Raji (cell line): ENCODE data around the gene C3.

Source experiments
- POLR2A ChIP-seq: IDR thresholded peaks from 2 replicates; pipeline ENCODE4 v1.6.1; 2011; ENCODE audit warnings: low read depth, low read length, control low read depth; ENCODE audit not compliant: insufficient read depth

The C3 gene

GRCh38 chr19:6724631-6725492 is 4.4 kb upstream of the C3 start:
- TF ChIP-seq POLR2A, result no peak

GRCh38 chr19:6723738-6724137 is 3.3 kb upstream of the C3 start:
- no peak for TF ChIP-seq POLR2A

- no peak for TF ChIP-seq POLR2A
These were observed 2.7 kb upstream of the C3 start for GRCh38 chr19:6723108-6723618.

GRCh38 chr19:6721773-6722172 is 1.3 kb upstream of the C3 start:
- no peak for TF ChIP-seq POLR2A

- TF ChIP-seq POLR2A, result no peak
These were observed 656 bp upstream of the C3 start for GRCh38 chr19:6721138-6721474.

- TF ChIP-seq POLR2A, result no peak
These were observed 470 bp downstream of the C3 start for GRCh38 chr19:6719992-6720368.

GRCh38 chr19:6719540-6719861 is 949 bp downstream of the C3 start:
- no peak for TF ChIP-seq POLR2A

GRCh38 chr19:6718741-6719539 is 1.5 kb downstream of the C3 start:
- no peak for TF ChIP-seq POLR2A

GRCh38 chr19:6718111-6718740 is 2.2 kb downstream of the C3 start:
- TF ChIP-seq POLR2A, result no peak

GRCh38 chr19:6717441-6717971 is 2.9 kb downstream of the C3 start:
- no peak for TF ChIP-seq POLR2A

- TF ChIP-seq POLR2A, result no peak
These were observed 3.4 kb downstream of the C3 start for GRCh38 chr19:6717036-6717435.

- no peak for TF ChIP-seq POLR2A
These were observed 3.9 kb downstream of the C3 start for GRCh38 chr19:6716610-6716970.

- TF ChIP-seq POLR2A, result no peak
These were observed 5.5 kb downstream of the C3 start for GRCh38 chr19:6714749-6715555.

GRCh38 chr19:6713773-6714692 is 6.4 kb downstream of the C3 start:
- no peak for TF ChIP-seq POLR2A
